ENCODE data around the gene MOSPD3.

Gene MOSPD3

DNA sequence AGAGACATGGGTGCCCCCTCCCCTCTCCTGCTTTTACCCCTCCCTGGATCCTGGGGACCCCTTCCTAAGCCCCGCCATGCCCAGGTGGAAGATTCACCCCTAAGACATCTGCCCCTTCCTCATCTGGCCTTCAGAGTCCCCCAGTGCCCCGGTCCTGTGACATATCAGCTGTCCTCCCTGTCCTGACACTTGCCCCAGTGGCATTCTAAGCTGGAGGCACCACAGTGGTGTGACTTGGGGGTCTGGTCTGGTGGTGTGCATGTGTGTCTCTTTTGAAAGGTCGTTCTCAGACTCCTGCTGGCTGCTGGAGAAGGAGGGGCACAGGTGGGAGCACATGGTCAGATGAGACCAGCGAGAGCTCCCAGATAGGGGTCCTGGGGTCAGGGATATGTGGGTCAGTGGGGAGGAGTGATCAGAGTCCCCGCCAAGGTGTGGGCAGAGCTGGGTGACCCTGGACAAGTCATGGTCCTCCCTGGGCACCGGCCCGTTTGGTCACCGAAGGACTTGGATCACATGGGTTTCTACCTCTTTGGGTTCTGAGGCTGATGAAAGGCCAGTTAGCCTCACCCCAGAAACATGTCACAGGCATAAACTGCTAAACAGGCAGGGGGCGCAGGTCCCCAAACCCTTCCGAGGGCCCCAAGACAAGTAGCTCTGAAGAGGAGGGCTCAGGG, 29.7 kb downstream of the MOSPD3 start:
- no peaks in the 10 kb centered on the region for H4K20me1 ChIP-seq (ENCODE audit: control insufficient read depth, insufficient read depth, low read depth, low read length)
- TF ChIP-seq EZH2phosphoT487 (IDR thresholded peaks at IDR 0.05; ENCODE audit: borderline replicate concordance, low read length), result no peak
- TF ChIP-seq, protein P1, sequence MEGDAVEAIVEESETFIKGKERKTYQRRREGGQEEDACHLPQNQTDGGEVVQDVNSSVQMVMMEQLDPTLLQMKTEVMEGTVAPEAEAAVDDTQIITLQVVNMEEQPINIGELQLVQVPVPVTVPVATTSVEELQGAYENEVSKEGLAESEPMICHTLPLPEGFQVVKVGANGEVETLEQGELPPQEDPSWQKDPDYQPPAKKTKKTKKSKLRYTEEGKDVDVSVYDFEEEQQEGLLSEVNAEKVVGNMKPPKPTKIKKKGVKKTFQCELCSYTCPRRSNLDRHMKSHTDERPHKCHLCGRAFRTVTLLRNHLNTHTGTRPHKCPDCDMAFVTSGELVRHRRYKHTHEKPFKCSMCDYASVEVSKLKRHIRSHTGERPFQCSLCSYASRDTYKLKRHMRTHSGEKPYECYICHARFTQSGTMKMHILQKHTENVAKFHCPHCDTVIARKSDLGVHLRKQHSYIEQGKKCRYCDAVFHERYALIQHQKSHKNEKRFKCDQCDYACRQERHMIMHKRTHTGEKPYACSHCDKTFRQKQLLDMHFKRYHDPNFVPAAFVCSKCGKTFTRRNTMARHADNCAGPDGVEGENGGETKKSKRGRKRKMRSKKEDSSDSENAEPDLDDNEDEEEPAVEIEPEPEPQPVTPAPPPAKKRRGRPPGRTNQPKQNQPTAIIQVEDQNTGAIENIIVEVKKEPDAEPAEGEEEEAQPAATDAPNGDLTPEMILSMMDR (IDR thresholded peaks at IDR 0.05; ENCODE audit: low read depth, low read length, poor library complexity, severe bottlenecking), result peak; percentile 66
- peaks cover 6% of the 10 kb centered on the region; the same call in 1 of the 2 replicates for H3K27me3 ChIP-seq (ENCODE audit: control insufficient read depth, low read length)
- peaks cover 18% of the 10 kb centered on the region for H3K4me1 ChIP-seq (ENCODE audit: control insufficient read depth, low read length)
- no peaks in the 10 kb centered on the region for H3K36me3 ChIP-seq (ENCODE audit: control insufficient read depth, low read length)
- no peaks in the 10 kb centered on the region for H3K9me2 ChIP-seq (replicated peaks; ENCODE audit: control insufficient read depth, low read length)
- H3K79me2 ChIP-seq (ENCODE audit: control insufficient read depth, low read length), result no peaks in the 10 kb centered on the region
- no peak overlapping the region for H3K27ac ChIP-seq (ENCODE audit: low read depth, low read length)
- no peaks in the 10 kb centered on the region for H3K9me3 ChIP-seq (ENCODE audit: control insufficient read depth, insufficient read depth, low read length)
- peak overlapping the region; percentile 49 for H3K4me3 ChIP-seq (ENCODE audit: low read length)
- H3K4me2 ChIP-seq (ENCODE audit: low read length), result peak overlapping the region; percentile 71
- H3F3A ChIP-seq (ENCODE audit: control insufficient read depth, insufficient read depth), result 0 out of 2 replicates have a peak, but pooled peaks cover 3% of the 10 kb centered on the region

DNA sequence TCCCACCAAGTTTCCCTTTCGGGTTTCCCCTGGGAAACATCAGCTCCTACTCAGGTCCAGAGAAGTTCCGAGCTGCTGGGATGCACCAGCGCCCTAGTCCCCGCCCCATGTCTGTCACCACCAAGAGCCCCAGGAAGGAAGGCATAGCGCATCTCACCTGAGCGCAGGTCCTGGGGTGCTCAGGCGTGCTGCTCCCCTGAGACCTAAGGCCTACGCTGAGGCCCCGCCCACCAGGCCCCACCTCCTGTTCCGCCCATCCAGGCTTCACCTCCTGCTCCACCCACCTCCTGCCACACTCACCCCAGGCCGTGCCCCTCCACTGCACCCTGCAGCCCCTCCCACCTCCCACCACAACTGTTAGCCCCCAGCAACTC, 30.2 kb downstream of the MOSPD3 start:
- H4K20me1 ChIP-seq (ENCODE audit: control insufficient read depth, insufficient read depth, low read depth, low read length), result no peaks in the 10 kb centered on the region
- H3K9me3 ChIP-seq (ENCODE audit: control insufficient read depth, insufficient read depth, low read length), result no peaks in the 10 kb centered on the region
- no peaks in the 10 kb centered on the region for H3K9me2 ChIP-seq (replicated peaks; ENCODE audit: control insufficient read depth, low read length)
- H3K27me3 ChIP-seq (ENCODE audit: control insufficient read depth, low read length), result peaks cover 6% of the 10 kb centered on the region; the same call in 1 of the 2 replicates
- H3K4me2 ChIP-seq (ENCODE audit: low read length), result peak overlapping the region; percentile 71
- no peak for TF ChIP-seq EZH2phosphoT487 (IDR thresholded peaks at IDR 0.05; ENCODE audit: borderline replicate concordance, low read length)
- TF ChIP-seq, protein P1 (IDR thresholded peaks at IDR 0.05; ENCODE audit: low read depth, low read length, poor library complexity, severe bottlenecking), result peak; percentile 4
- H3K27ac ChIP-seq (ENCODE audit: low read depth, low read length), result no peak overlapping the region
- H3K79me2 ChIP-seq (ENCODE audit: control insufficient read depth, low read length), result no peaks in the 10 kb centered on the region
- peaks cover 18% of the 10 kb centered on the region for H3K4me1 ChIP-seq (ENCODE audit: control insufficient read depth, low read length)
- H3F3A ChIP-seq (ENCODE audit: control insufficient read depth, insufficient read depth), result 0 out of 2 replicates have a peak, but pooled peaks cover 3% of the 10 kb centered on the region
- peak overlapping the region; percentile 49 for H3K4me3 ChIP-seq (ENCODE audit: low read length)
- no peaks in the 10 kb centered on the region for H3K36me3 ChIP-seq (ENCODE audit: control insufficient read depth, low read length)

DNA sequence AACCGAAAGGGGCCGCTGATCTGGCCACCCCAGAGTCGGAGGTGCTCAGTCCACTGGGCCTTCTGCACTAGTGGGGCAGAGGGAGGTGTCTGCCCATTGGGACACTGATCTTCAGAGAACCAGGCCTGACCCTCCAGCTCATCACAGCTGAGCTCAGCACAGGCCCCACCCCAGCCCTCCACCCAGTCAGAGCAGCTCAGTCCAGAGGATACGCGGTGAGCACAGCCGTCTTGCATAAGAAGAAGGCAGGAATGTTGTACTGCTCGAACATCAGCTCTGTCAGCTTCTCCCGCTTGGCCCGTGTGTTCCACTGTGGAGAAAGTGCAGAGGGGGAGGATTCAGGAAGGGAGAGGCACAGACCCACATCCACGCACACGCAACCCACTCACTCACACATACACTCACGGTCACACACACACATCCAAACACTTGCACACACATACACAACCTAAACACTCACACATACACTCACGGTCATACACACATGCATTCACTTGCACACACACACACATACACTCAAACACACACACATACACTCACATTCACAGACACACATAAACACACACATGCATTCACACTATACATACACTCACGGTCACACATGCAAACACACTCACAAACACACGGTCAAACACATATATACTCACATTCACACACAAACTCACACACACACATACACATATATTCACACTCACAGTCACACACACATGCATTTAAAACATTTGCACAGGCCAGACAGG, 37.7 kb downstream of the MOSPD3 start:
- no peaks in the 10 kb centered on the region for H3K4me1 ChIP-seq (ENCODE audit: control insufficient read depth, low read length)
- no peaks in the 10 kb centered on the region for H3K9me3 ChIP-seq (ENCODE audit: control insufficient read depth, insufficient read depth, low read length)
- H3K79me2 ChIP-seq (ENCODE audit: control insufficient read depth, low read length), result no peaks in the 10 kb centered on the region
- no peaks in the 10 kb centered on the region for H4K20me1 ChIP-seq (ENCODE audit: control insufficient read depth, insufficient read depth, low read depth, low read length)
- no peak overlapping the region for H3K4me2 ChIP-seq (ENCODE audit: low read length)
- no peak overlapping the region for H3K27ac ChIP-seq (ENCODE audit: low read depth, low read length)
- no peak overlapping the region for H3K4me3 ChIP-seq (ENCODE audit: low read length)
- H3F3A ChIP-seq (ENCODE audit: control insufficient read depth, insufficient read depth), result peaks cover 2% of the 10 kb centered on the region; the same call in 1 of the 2 replicates
- TF ChIP-seq, protein P1 (IDR thresholded peaks at IDR 0.05; ENCODE audit: low read depth, low read length, poor library complexity, severe bottlenecking), result no peak
- TF ChIP-seq EZH2phosphoT487 (IDR thresholded peaks at IDR 0.05; ENCODE audit: borderline replicate concordance, low read length), result no peak
- no peaks in the 10 kb centered on the region for H3K36me3 ChIP-seq (ENCODE audit: control insufficient read depth, low read length)
- peaks cover 9% of the 10 kb centered on the region; the same call in 1 of the 2 replicates for H3K27me3 ChIP-seq (ENCODE audit: control insufficient read depth, low read length)
- H3K9me2 ChIP-seq (replicated peaks; ENCODE audit: control insufficient read depth, low read length), result no peaks in the 10 kb centered on the region
